ENCODE data around the gene GRM4.

The GRM4 gene

DNA sequence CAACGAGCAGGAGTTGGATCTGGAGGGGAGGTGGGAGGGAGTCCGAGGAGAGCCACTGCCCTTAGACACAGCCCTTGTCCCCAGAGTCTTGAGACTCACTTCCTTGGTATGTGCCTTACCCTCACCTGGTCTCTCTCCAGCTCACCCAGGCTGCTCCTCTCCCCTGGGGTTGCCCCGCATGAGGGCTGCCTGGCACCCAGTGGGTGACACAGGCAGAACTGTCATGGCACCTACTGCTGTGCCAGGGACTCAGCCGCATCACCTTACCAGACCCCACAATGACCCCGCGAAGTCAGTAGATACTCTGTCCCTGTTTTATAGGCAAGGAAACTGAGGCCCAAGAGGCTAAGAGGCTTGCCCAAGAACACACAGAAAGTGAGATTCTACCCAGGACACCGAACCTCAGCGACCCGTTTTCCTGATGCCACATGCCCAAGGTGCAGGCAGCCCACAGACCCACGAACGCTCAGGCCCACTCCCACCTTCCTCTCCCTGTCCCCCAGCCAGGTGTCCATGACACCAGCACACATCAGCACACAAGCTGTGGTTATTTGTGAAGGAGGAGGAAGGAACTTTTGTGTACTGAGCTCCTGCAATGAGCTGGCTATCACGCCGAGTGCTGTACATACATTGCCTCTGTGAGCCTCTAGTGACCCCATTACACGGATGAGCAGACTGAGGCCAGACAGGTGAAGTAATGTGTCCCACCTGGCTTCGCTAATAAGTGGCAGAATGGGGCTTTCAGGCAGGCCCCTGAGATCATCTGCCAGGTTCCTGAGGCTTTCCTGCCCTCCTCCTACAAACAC, 168.1 kb downstream of the GRM4 start:
- DNase-seq (ENCODE audit: low read depth), result no peak

GRCh38 chr6:33976437-33977360, 169.2 kb downstream of the GRM4 start:
- DNase-seq (ENCODE audit: low read depth), result no peak

- no peak for DNase-seq (ENCODE audit: low read depth)
These were observed 170.0 kb downstream of the GRM4 start for GRCh38 chr6:33975661-33976436.

GRCh38 chr6:33974471-33974870, 171.4 kb downstream of the GRM4 start:
- no peak for DNase-seq (ENCODE audit: low read depth)

DNA sequence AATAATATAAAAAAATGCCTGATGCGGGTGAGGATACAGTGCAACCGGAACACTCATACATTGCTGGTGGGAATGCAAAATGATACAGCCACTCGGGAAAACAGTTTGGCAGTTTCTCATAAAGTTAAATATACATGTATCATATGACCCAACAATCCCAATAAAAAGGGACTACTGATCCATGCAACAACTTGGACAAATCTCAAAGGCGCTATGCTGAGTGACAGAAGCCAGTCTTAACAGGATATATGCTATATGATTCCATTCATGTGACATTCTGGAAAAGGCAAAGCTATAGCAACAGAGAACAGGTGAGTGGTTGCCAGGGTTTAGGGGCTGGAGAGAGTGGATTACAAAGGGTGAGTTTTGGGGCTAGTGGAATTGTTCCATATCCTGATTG, 171.9 kb downstream of the GRM4 start:
- DNase-seq (ENCODE audit: low read depth), result no peak

- no peak for DNase-seq (ENCODE audit: low read depth)
These were observed 174.3 kb downstream of the GRM4 start for GRCh38 chr6:33971580-33971979.

All from iris pigment epithelial cell (primary cell).